ENCODE measurements around the gene ITGAE.

ITGAE gene

GRCh38 chr17:3836551-3836950 is 35.6 kb upstream of the ITGAE start:
- Histone ChIP-seq H3K36me3 (ENCODE audit: control insufficient read depth, insufficient read depth, low read length) (peaks cover 83% of the 10 kb centered on the region), H3K27ac (ENCODE audit: low read depth, low read length, severe bottlenecking) (no peak overlapping the region), H3K4me1 (ENCODE audit: control insufficient read depth, insufficient read depth, low read length, poor library complexity, severe bottlenecking) (no peaks in the 10 kb centered on the region), H3K4me3 (ENCODE audit: extremely low read depth, insufficient read depth, low read length, poor library complexity, severe bottlenecking) (no peak overlapping the region), H3K9me3 (ENCODE audit: control insufficient read depth, low read length) (no peaks in the 10 kb centered on the region)
- 84 to 90% methylated on average over 5 to 8 of the region's 10 CpGs for WGBS, 2 experiments (ENCODE audit: insufficient coverage in 2 of 2)

GRCh38 chr17:3835410-3836229 is 34.6 kb upstream of the ITGAE start:
- WGBS, 2 experiments (ENCODE audit: insufficient coverage in 2 of 2): 90 to 91% methylated on average over 11 of the region's 14 CpGs
- H3K9me3 ChIP-seq (ENCODE audit: control insufficient read depth, low read length): no peaks in the 10 kb centered on the region
- no peak overlapping the region for H3K27ac ChIP-seq (ENCODE audit: low read depth, low read length, severe bottlenecking)
- H3K4me3 ChIP-seq (ENCODE audit: extremely low read depth, insufficient read depth, low read length, poor library complexity, severe bottlenecking): no peak overlapping the region
- no peaks in the 10 kb centered on the region for H3K4me1 ChIP-seq (ENCODE audit: control insufficient read depth, insufficient read depth, low read length, poor library complexity, severe bottlenecking)
- H3K36me3 ChIP-seq (ENCODE audit: control insufficient read depth, insufficient read depth, low read length): peaks cover 74% of the 10 kb centered on the region

- WGBS, 2 experiments (ENCODE audit: insufficient coverage in 2 of 2): 100% methylated on average over 4 of the region's 4 CpGs; no CpG with 5 or more reads in 1 of the 2 experiments
- Histone ChIP-seq H3K27ac (ENCODE audit: low read depth, low read length, severe bottlenecking) (no peak overlapping the region), H3K36me3 (ENCODE audit: control insufficient read depth, insufficient read depth, low read length) (peaks cover 69% of the 10 kb centered on the region)
Observed at GRCh38 chr17:3834811-3835210, 33.8 kb upstream of the ITGAE start.

GRCh38 chr17:3828852-3829232 is 27.9 kb upstream of the ITGAE start:
- H3K36me3 ChIP-seq (ENCODE audit: control insufficient read depth, insufficient read depth, low read length): peaks cover 64% of the 10 kb centered on the region
- H3K4me3 ChIP-seq (ENCODE audit: extremely low read depth, insufficient read depth, low read length, poor library complexity, severe bottlenecking): no peak overlapping the region
- no peaks in the 10 kb centered on the region for H3K4me1 ChIP-seq (ENCODE audit: control insufficient read depth, insufficient read depth, low read length, poor library complexity, severe bottlenecking)
- 98% methylated on average over 5 to 7 of the region's 7 CpGs for WGBS, 2 experiments (ENCODE audit: insufficient coverage in 2 of 2)
- H3K9me3 ChIP-seq (ENCODE audit: control insufficient read depth, low read length): no peaks in the 10 kb centered on the region
- no peak overlapping the region for H3K27ac ChIP-seq (ENCODE audit: low read depth, low read length, severe bottlenecking)

More at GRCh38 chr17:3834811-3835210, 33.8 kb upstream of the ITGAE start:
- H3K9me3 ChIP-seq (ENCODE audit: control insufficient read depth, low read length): no peaks in the 10 kb centered on the region
- no peaks in the 10 kb centered on the region for H3K4me1 ChIP-seq (ENCODE audit: control insufficient read depth, insufficient read depth, low read length, poor library complexity, severe bottlenecking)
- no peak overlapping the region for H3K4me3 ChIP-seq (ENCODE audit: extremely low read depth, insufficient read depth, low read length, poor library complexity, severe bottlenecking)

GRCh38 chr17:3828151-3828851 is 27.3 kb upstream of the ITGAE start:
- WGBS, 2 experiments (ENCODE audit: insufficient coverage in 2 of 2): 96 to 100% methylated on average over 2 to 7 of the region's 7 CpGs
- peaks cover 64% of the 10 kb centered on the region for H3K36me3 ChIP-seq (ENCODE audit: control insufficient read depth, insufficient read depth, low read length)
- H3K27ac ChIP-seq (ENCODE audit: low read depth, low read length, severe bottlenecking): no peak overlapping the region

GRCh38 chr17:3827124-3827773 is 26.3 kb upstream of the ITGAE start:
- no peak overlapping the region for H3K4me3 ChIP-seq (ENCODE audit: extremely low read depth, insufficient read depth, low read length, poor library complexity, severe bottlenecking)
- peaks cover 68% of the 10 kb centered on the region for H3K36me3 ChIP-seq (ENCODE audit: control insufficient read depth, insufficient read depth, low read length)
- WGBS, 2 experiments (ENCODE audit: insufficient coverage in 2 of 2): 100% methylated on average over 1 of the region's 6 CpGs
- no peak overlapping the region for H3K27ac ChIP-seq (ENCODE audit: low read depth, low read length, severe bottlenecking)
- H3K4me1 ChIP-seq (ENCODE audit: control insufficient read depth, insufficient read depth, low read length, poor library complexity, severe bottlenecking): no peaks in the 10 kb centered on the region
- no peaks in the 10 kb centered on the region for H3K9me3 ChIP-seq (ENCODE audit: control insufficient read depth, low read length)

More at GRCh38 chr17:3828151-3828851, 27.3 kb upstream of the ITGAE start:
- Histone ChIP-seq H3K9me3 (ENCODE audit: control insufficient read depth, low read length) (no peaks in the 10 kb centered on the region), H3K4me1 (ENCODE audit: control insufficient read depth, insufficient read depth, low read length, poor library complexity, severe bottlenecking) (no peaks in the 10 kb centered on the region), H3K4me3 (ENCODE audit: extremely low read depth, insufficient read depth, low read length, poor library complexity, severe bottlenecking) (no peak overlapping the region)

GRCh38 chr17:3826191-3826590 is 25.2 kb upstream of the ITGAE start:
- H3K9me3 ChIP-seq (ENCODE audit: control insufficient read depth, low read length): no peaks in the 10 kb centered on the region
- H3K27ac ChIP-seq (ENCODE audit: low read depth, low read length, severe bottlenecking): no peak overlapping the region
- 90 to 100% methylated on average over 1 to 2 of the region's 4 CpGs for WGBS, 2 experiments (ENCODE audit: insufficient coverage in 2 of 2)
- H3K4me3 ChIP-seq (ENCODE audit: extremely low read depth, insufficient read depth, low read length, poor library complexity, severe bottlenecking): no peak overlapping the region
- no peaks in the 10 kb centered on the region for H3K4me1 ChIP-seq (ENCODE audit: control insufficient read depth, insufficient read depth, low read length, poor library complexity, severe bottlenecking)
- H3K36me3 ChIP-seq (ENCODE audit: control insufficient read depth, insufficient read depth, low read length): peaks cover 79% of the 10 kb centered on the region

- no peaks in the 10 kb centered on the region for H3K4me1 ChIP-seq (ENCODE audit: control insufficient read depth, insufficient read depth, low read length, poor library complexity, severe bottlenecking)
- no peaks in the 10 kb centered on the region for H3K9me3 ChIP-seq (ENCODE audit: control insufficient read depth, low read length)
- 97 to 100% methylated on average over 8 to 9 of the region's 9 CpGs for WGBS, 2 experiments (ENCODE audit: insufficient coverage in 2 of 2)
- H3K36me3 ChIP-seq (ENCODE audit: control insufficient read depth, insufficient read depth, low read length): peaks cover 91% of the 10 kb centered on the region
- no peak overlapping the region for H3K4me3 ChIP-seq (ENCODE audit: extremely low read depth, insufficient read depth, low read length, poor library complexity, severe bottlenecking)
- H3K27ac ChIP-seq (ENCODE audit: low read depth, low read length, severe bottlenecking): no peak overlapping the region
Observed at GRCh38 chr17:3821101-3821500, 20.1 kb upstream of the ITGAE start.

- peaks cover under 1% of the 10 kb centered on the region for H3K4me1 ChIP-seq (ENCODE audit: control insufficient read depth, insufficient read depth, low read length, poor library complexity, severe bottlenecking)
- peaks cover 96% of the 10 kb centered on the region for H3K36me3 ChIP-seq (ENCODE audit: control insufficient read depth, insufficient read depth, low read length)
- WGBS, 2 experiments (ENCODE audit: insufficient coverage in 2 of 2): 91 to 100% methylated on average over 6 of the region's 6 CpGs
- peak overlapping the region; percentile 54 for H3K27ac ChIP-seq (ENCODE audit: low read depth, low read length, severe bottlenecking)
- H3K4me3 ChIP-seq (ENCODE audit: extremely low read depth, insufficient read depth, low read length, poor library complexity, severe bottlenecking): no peak overlapping the region
- no peaks in the 10 kb centered on the region for H3K9me3 ChIP-seq (ENCODE audit: control insufficient read depth, low read length)
Observed at GRCh38 chr17:3818786-3819185, 17.8 kb upstream of the ITGAE start.

- Histone ChIP-seq H3K4me3 (ENCODE audit: extremely low read depth, insufficient read depth, low read length, poor library complexity, severe bottlenecking) (no peak overlapping the region), H3K9me3 (ENCODE audit: control insufficient read depth, low read length) (no peaks in the 10 kb centered on the region), H3K36me3 (ENCODE audit: control insufficient read depth, insufficient read depth, low read length) (peaks cover 96% of the 10 kb centered on the region), H3K27ac (ENCODE audit: low read depth, low read length, severe bottlenecking) (no peak overlapping the region), H3K4me1 (ENCODE audit: control insufficient read depth, insufficient read depth, low read length, poor library complexity, severe bottlenecking) (peaks cover 8% of the 10 kb centered on the region)
- 97 to 98% methylated on average over 9 of the region's 12 CpGs for WGBS, 2 experiments (ENCODE audit: insufficient coverage in 2 of 2)
Observed at GRCh38 chr17:3817851-3818605, 17.0 kb upstream of the ITGAE start.
